ENCODE data around the gene SARM1. TPM values are rescaled to one million over a fixed set of nuclear protein-coding genes. Genes with fewer than 3 reads are reported as not detected.
A peak's percentile ranks its signal among the peaks of the same experiment; 100 is the strongest.

SARM1 gene
- total RNA-seq, 2 experiments from 2014 or later = 17.2 to 17.5 TPM

GRCh38 chr17:28404812-28405570 is 33.5 kb downstream of the SARM1 start:
- CTCF ChIA-PET = interaction anchor here (1.4 kb wide), 1 partner anchor 12 kb away, joined by 9 read pairs; no protein-coding TSS in a partner anchor
- Mint-ChIP-seq H3K4me1 (peaks cover 13% of the 10 kb centered on the region), H3K4me3 (peak overlapping the region; percentile 66), H3K27me3 (peaks cover 11% of the 10 kb centered on the region), H3K36me3 (ENCODE audit: low read depth) (no peaks in the 10 kb centered on the region), H3K9me3 (no peaks in the 10 kb centered on the region), H3K27ac (no peak overlapping the region)
- no peak for DNase-seq
- POLR2A ChIA-PET = interaction anchor here (1.4 to 1.9 kb wide), 2 partner anchors 9 to 20 kb away, joined by 6 to 11 read pairs; no protein-coding TSS in a partner anchor

DNA sequence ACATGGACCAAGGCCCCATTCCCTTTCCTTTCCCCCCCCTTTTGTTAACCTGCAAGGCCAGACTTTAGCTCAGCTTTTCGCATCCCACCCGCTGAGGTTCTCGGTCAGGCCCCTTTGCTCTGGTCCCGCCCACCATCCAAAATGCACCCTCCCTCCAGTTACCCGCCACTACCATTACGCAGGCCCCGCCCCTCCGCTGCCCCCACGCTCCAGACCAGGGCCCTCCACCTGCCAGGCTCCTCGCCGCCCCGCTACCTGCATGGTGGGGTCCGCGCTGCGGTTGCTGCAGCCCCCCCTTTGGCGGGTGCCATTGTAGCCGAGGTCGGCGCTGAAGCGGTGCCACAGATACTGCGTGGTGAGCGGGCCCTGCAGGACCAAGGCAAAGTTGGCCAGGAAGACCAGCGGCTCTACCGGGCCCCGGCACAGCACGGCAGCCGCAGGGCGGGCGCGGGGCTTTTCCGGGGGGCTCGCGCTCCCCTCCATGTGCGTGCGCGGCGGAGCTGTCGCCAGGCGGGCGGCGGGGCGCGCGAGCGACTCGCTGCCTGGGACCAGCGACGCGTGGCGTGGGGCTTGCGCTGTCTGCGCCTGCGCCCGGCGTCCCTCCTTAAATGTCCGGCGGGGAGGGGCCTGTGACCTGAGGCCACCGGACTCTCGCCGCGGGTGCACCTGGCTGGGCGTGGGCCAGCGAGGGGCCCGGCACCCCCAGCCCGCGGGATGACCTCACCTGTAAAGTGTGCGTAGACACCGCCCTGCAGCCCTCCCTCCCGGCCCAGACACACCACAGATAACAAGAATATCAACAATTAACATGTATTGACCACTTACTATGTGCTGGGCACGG is 34.4 kb downstream of the SARM1 start, which contains the start of gene SLC46A1:
Gene SLC46A1, minus strand, starts transcription at position 581 of the 841 bp plus-strand sequence. Its CDS starts 98 bp downstream, at position 483.
- H3K27me3 Mint-ChIP-seq = peaks cover 11% of the 10 kb centered on the region
- no peaks in the 10 kb centered on the region for H3K9me3 Mint-ChIP-seq
- ChIA-PET POLR2A (interaction anchor here (1.4 to 1.9 kb wide), 2 partner anchors 10 to 21 kb away, joined by 6 to 11 read pairs; no protein-coding TSS in a partner anchor), CTCF (no interaction called here)
- no peaks in the 10 kb centered on the region for H3K36me3 Mint-ChIP-seq (ENCODE audit: low read depth)
- H3K27ac Mint-ChIP-seq = no peak within 1 kb of the TSS
- H3K4me1 Mint-ChIP-seq = peaks cover 13% of the 10 kb centered on the region
- peak; percentile 29 for DNase-seq
- H3K4me3 Mint-ChIP-seq = peak within 1 kb of the TSS; percentile 66

DNA sequence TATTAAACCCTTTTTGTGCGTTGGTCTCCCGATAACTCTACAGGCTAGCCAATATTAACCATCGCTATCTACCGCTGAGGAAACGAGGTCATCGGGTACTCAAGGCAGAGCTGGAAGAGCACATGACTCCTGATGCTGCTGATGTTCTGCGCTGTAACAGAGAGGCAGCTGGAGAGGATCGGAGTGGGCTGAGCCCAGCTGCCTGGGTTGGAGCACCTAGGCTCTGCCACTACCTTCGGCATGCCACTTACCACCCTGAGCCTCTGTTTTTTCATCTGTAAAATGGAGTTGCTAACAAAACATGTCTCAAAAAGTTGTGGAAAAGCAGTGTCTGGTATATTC is 35.0 kb downstream of the SARM1 start:
- no peaks in the 10 kb centered on the region for H3K9me3 Mint-ChIP-seq
- H3K36me3 Mint-ChIP-seq (ENCODE audit: low read depth) = no peaks in the 10 kb centered on the region
- H3K4me3 Mint-ChIP-seq = peak overlapping the region; percentile 49
- H3K4me1 Mint-ChIP-seq = peaks cover 13% of the 10 kb centered on the region
- CTCF ChIA-PET = no interaction called here
- H3K27me3 Mint-ChIP-seq = peaks cover 11% of the 10 kb centered on the region
- DNase-seq = no peak
- H3K27ac Mint-ChIP-seq = no peak overlapping the region
- POLR2A ChIA-PET = interaction anchor here (1.4 kb wide), 1 partner anchor 11 kb away, joined by 6 read pairs; no protein-coding TSS in a partner anchor

DNA sequence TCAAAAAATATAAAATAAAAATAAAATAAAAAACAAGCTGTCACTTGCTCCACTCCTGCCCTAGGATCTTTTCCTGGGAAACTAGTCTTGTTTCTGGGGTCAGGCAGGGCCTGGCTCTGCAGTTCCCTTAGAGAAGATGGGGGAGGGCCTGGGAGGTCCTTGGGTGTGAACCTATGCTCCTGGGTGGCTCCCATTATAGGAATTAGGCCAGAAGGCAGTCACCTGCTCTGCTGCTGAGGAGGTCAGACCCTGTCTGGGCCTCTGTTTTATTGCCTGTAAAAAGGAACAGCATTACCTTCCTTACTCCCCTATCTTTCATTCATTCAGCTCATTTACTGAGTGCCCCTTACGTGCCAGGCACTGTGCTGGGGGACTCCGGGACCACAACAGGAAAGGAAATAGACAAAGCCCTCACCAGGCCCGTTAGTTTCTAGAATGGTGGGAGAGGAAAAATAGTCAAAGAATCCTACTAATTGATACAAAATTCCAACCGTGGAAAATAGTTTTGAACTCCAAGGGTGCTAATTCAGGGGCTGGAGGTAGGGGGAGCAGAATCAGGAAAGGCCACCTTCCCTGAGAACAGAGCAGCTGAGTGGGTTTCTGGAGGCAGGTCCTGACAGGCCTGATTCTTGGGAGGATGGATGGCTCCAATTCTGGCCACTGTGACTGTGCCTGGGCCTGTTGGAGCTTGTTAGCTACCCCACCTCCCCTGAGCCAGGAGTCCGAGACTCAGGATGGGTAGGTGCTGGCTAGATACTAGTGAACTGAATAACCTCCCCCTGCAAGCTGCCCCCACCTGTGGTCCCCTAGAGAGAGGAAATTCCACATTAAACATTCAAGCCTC is 35.9 kb downstream of the SARM1 start:
- H3K4me3 Mint-ChIP-seq = no peak overlapping the region

GRCh38 chr17:28407974-28408306 is 36.4 kb downstream of the SARM1 start:
- no peak overlapping the region for H3K27ac Mint-ChIP-seq
- CTCF ChIA-PET = interaction anchor here (1.6 kb wide), 1 partner anchor 8 kb away, joined by 4 read pairs; no protein-coding TSS in a partner anchor
- POLR2A ChIA-PET = no interaction called here
- peaks cover 18% of the 10 kb centered on the region for H3K27me3 Mint-ChIP-seq
- H3K9me3 Mint-ChIP-seq = no peaks in the 10 kb centered on the region
- DNase-seq = no peak
- H3K36me3 Mint-ChIP-seq (ENCODE audit: low read depth) = no peaks in the 10 kb centered on the region
- no peak overlapping the region for H3K4me3 Mint-ChIP-seq
- peaks cover 5% of the 10 kb centered on the region for H3K4me1 Mint-ChIP-seq

More for the DNA sequence above, 35.9 kb downstream of the SARM1 start:
- H3K4me1 Mint-ChIP-seq = peaks cover 5% of the 10 kb centered on the region
- no peak for DNase-seq
- no peaks in the 10 kb centered on the region for H3K36me3 Mint-ChIP-seq (ENCODE audit: low read depth)
- peaks cover 17% of the 10 kb centered on the region for H3K27me3 Mint-ChIP-seq
- no peak overlapping the region for H3K27ac Mint-ChIP-seq
- CTCF ChIA-PET = interaction anchor here (1.6 kb wide), 1 partner anchor 9 kb away, joined by 4 read pairs; no protein-coding TSS in a partner anchor
- no peaks in the 10 kb centered on the region for H3K9me3 Mint-ChIP-seq
- POLR2A ChIA-PET = no interaction called here

DNA sequence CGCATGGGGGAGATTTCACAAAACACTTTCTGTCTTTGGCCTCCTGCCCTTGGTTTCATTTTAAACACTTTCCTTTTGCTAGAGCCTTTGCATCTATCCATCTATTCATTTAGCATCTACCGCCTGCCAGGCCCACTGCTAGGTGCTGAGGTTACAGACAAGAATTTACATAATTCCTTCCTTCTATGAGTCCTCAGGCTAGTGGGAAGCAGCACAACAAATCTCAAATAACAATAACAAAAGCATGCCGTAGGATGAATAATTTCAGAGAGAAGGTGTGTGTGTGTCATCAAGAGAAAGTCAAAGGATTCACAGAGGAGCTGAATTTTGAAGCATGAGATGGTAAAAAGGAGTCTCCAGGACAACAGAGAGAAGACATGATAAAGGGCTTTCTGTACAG is 40.6 kb downstream of the SARM1 start:
- Mint-ChIP-seq H3K4me1 (no peaks in the 10 kb centered on the region), H3K9me3 (no peaks in the 10 kb centered on the region), H3K4me3 (no peak overlapping the region), H3K36me3 (ENCODE audit: low read depth) (no peaks in the 10 kb centered on the region), H3K27me3 (peaks cover 24% of the 10 kb centered on the region), H3K27ac (no peak overlapping the region)
- POLR2A ChIA-PET = no interaction called here
- CTCF ChIA-PET = no interaction called here
- DNase-seq = no peak

DNA sequence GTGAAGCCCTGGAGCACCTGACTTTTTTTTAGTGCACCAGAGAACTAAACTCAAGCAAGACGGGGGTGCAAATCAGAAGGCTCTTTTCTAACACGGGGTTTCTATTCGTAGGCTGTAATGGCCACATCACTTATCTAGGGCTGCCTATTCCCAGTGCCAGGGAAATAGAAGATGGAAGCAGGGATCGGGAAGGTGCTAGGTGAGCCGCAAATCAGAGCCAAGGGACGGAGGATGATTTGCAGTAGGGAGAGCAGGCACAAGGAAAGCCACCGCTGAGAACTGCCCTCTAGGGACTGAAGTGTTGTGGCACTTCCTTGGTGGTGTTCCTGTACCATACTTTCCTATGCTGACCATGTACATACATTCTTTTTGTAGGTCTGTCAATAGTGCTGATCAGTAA is 42.3 kb downstream of the SARM1 start:
- Mint-ChIP-seq H3K4me1 (no peaks in the 10 kb centered on the region), H3K4me3 (no peak overlapping the region), H3K27me3 (peaks cover 17% of the 10 kb centered on the region), H3K27ac (no peak overlapping the region), H3K9me3 (no peaks in the 10 kb centered on the region), H3K36me3 (ENCODE audit: low read depth) (no peaks in the 10 kb centered on the region)
- DNase-seq = no peak
- CTCF ChIA-PET = no interaction called here
- POLR2A ChIA-PET = interaction anchor here (1.5 kb wide), 1 partner anchor 27 kb away, joined by 4 read pairs; no protein-coding TSS in a partner anchor

- Mint-ChIP-seq H3K4me3 (no peak overlapping the region), H3K9me3 (no peaks in the 10 kb centered on the region), H3K27ac (no peak overlapping the region), H3K27me3 (peaks cover 24% of the 10 kb centered on the region), H3K36me3 (ENCODE audit: low read depth) (no peaks in the 10 kb centered on the region), H3K4me1 (no peaks in the 10 kb centered on the region)
- POLR2A ChIA-PET = no interaction called here
- DNase-seq = no peak
- CTCF ChIA-PET = interaction anchor here (0.9 to 2.0 kb wide), 17 partner anchors 8 to 139 kb away, joined by 3 to 13 read pairs (median 4); partner anchors contain the start of genes IFT20 and TNFAIP1
These were observed 44.4 kb downstream of the SARM1 start for GRCh38 chr17:28415886-28416285.

DNA sequence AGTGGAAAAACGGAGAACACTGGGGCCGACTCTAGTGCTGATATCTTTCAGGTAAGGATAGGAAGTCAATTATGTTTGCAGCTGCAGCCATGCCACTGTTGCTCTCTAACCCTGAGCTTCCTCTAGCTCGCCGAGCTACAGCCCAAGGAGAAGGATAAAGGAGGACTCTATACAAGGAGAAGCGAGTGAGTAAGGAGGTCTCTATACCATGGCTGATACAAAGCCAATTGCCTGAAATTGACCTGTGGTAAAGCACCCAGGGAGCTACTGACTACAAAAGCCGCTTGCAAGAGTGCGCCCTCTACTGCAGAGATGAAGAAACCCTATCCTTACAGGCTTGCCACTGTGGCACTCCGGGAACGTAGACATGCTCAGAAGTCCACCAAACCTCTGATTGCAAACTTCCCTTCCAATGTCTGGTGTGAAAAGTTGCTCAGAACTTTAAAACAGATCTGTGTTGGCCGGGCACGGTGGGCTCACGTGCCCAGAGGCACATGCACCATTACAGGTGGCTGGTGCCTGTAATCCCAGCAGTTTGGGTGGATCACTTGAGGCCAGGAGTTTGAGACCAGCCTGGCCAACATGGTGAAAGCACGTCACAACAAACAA is 45.3 kb downstream of the SARM1 start:
- POLR2A ChIA-PET = interaction anchor here (1.5 kb wide), 2 partner anchors 59 to 81 kb away, joined by 4 to 8 read pairs; partner anchors contain the start of genes POLDIP2 and TNFAIP1

DNA sequence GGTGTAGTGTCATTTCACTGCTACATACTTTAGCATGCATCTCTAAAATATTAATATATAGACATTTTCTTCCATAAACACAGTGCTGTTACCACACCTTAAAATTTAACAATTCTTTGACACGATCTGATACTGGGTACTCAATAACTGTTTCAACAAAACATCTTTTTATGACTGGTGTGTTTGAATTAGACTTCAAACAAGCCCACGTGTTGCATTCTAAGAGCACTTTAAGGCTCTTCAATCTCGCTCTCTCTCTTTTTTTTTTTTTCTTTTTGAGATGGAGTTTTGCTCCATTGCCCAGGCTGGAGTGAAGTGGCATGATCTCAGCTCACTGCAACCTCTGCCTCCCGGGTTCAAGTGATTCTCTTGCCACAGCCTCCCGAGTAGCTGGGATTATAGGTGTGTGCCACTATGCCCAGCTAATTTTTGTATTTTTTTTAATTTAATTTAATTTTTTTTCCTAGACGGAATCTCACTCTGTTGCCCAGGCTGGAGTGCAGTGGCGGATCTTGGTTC is 50.4 kb downstream of the SARM1 start:
- ChIA-PET POLR2A (no interaction called here), CTCF (no interaction called here)
- no peak for DNase-seq
- H3K4me3 Mint-ChIP-seq = no peak overlapping the region
- H3K9me3 Mint-ChIP-seq = no peaks in the 10 kb centered on the region
- peaks cover 9% of the 10 kb centered on the region for H3K27me3 Mint-ChIP-seq
- H3K27ac Mint-ChIP-seq = no peak overlapping the region
- no peaks in the 10 kb centered on the region for H3K36me3 Mint-ChIP-seq (ENCODE audit: low read depth)
- no peaks in the 10 kb centered on the region for H3K4me1 Mint-ChIP-seq

More for the DNA sequence above, 45.3 kb downstream of the SARM1 start:
- no peaks in the 10 kb centered on the region for H3K36me3 Mint-ChIP-seq (ENCODE audit: low read depth)
- H3K27ac Mint-ChIP-seq = no peak overlapping the region
- no peak overlapping the region for H3K4me3 Mint-ChIP-seq
- no peaks in the 10 kb centered on the region for H3K9me3 Mint-ChIP-seq
- CTCF ChIA-PET = interaction anchor here (0.5 to 2.0 kb wide), 30 partner anchors 8 to 356 kb away, joined by 3 to 13 read pairs (median 4); partner anchors contain the start of genes IFT20 and TNFAIP1
- DNase-seq = peak; percentile 62
- no peaks in the 10 kb centered on the region for H3K4me1 Mint-ChIP-seq
- H3K27me3 Mint-ChIP-seq = peaks cover 22% of the 10 kb centered on the region

DNA sequence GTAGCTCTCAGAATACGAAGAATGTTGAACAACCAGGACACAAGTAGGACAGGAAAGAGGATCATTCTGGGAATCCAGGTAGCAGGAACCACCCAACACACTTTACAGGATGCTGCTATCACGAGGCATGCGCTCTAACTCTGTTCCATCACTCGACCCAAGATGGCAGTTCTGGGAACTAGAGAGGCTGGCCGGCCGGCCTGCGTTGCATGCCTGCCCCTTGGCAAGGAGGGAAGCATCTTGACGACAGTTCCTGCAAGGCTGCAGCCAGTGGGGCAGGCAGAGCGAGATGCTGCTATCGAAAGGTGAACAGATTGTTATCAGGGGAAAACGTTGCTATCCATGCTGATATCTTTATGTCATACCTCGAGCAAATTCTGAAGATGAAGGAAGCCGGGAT is 53.7 kb downstream of the SARM1 start:
- Mint-ChIP-seq H3K27me3 (peaks cover 6% of the 10 kb centered on the region), H3K4me1 (no peaks in the 10 kb centered on the region), H3K4me3 (no peak overlapping the region), H3K27ac (no peak overlapping the region), H3K36me3 (ENCODE audit: low read depth) (no peaks in the 10 kb centered on the region), H3K9me3 (no peaks in the 10 kb centered on the region)
- CTCF ChIA-PET = interaction anchor here (0.8 kb wide), 1 partner anchor 9 kb away, joined by 3 read pairs; no protein-coding TSS in a partner anchor
- POLR2A ChIA-PET = no interaction called here
- DNase-seq = no peak

DNA sequence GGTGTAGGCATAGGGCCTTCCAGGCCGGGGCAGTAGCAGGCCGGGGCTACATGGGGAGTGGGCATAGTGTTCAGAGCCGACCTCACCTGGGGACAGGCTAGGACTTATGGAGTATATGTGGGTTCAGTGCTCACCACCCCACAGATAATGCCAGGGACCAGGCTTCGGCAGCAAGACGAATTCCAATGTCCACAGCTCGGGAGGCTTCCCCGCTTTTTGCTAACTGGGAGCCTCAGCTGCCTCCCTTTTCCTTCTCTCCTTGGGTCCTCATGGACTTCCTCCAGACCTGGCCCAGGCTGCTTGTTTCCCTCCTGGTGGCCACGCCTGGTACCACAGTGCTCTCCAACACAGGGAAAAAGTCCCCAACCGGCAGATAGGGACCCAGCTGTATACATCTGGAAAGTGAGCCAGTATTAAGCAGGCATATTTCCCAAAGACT is 54.6 kb downstream of the SARM1 start:
- Mint-ChIP-seq H3K36me3 (ENCODE audit: low read depth) (no peaks in the 10 kb centered on the region), H3K9me3 (no peaks in the 10 kb centered on the region), H3K27me3 (peaks cover 4% of the 10 kb centered on the region), H3K4me1 (no peaks in the 10 kb centered on the region), H3K27ac (no peak overlapping the region), H3K4me3 (no peak overlapping the region)
- ChIA-PET POLR2A (no interaction called here), CTCF (interaction anchor here (1.0 kb wide), 1 partner anchor 9 kb away, joined by 5 read pairs; no protein-coding TSS in a partner anchor)
- no peak for DNase-seq

Data from activated CD4-positive, alpha-beta memory T cell treated with anti-CD3 and anti-CD28 coated beads, Interleukin-2, amount 10 ng/mL, durations not matched to agents 7 days and 5 days (primary cell).